PC-3 (cell line): ENCODE data around the gene NREP.

Source experiments
- CTCF ChIP-seq: fragments of 300-600 bp; sonication (generic); conservative IDR thresholded peaks from 2 replicates; pipeline ENCODE4 v1.5.1; 2017; ENCODE audit warnings: antibody characterized with exemption, low read depth, mild to moderate bottlenecking, low read length
- EZH2 ChIP-seq: fragments of 300-600 bp; sonication (generic); IDR thresholded peaks from one replicate; pipeline ENCODE4 v1.6.1; 2017; ENCODE audit warnings: antibody characterized with exemption, mild to moderate bottlenecking, low read length; ENCODE audit not compliant: unreplicated experiment
- EZH2phosphoT487 ChIP-seq: fragments of 300-600 bp; sonication (generic); IDR thresholded peaks from 2 replicates; pipeline ENCODE4 v1.6.1; 2018; ENCODE audit warnings: mild to moderate bottlenecking, antibody characterized with exemption, low read length, borderline replicate concordance

DNA sequence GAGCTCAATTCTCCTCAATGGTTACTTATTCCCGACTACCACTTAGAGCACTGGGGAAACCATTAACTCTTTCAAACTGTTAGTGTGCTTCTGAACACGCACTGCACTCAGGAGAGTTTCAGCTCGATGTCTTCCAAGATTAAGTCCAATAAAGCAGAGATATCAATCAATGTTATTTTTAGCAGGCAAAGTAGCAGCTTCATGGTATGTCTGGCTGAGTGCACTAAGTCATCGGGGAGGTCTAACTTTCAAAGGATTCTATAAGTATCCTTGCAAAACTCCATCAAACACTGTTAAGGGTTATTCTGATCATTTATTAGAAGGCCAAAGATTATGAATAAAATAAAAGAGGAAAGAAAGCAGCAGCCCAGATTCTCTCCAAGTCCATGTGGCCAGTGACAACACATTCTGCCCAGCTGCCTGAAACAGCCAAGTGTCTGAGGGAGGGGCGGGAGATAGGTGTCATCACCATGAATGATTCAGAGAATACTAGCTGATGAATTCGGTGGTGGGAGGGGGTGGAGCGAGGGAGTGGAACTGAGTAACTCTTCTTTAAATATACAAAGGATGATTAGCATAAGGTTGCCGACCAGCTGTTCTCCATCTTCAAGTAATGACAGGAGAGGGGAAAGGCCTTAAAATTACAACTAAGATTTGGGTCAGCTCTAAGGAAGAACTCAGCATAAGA is 21.3 kb downstream of the NREP start:
- no peak for TF ChIP-seq CTCF
- TF ChIP-seq EZH2phosphoT487, result no peak
- TF ChIP-seq EZH2, result no peak
